HepG2 (cell line): ENCODE data around the gene PIGL. TPM values are rescaled to one million over a fixed set of nuclear protein-coding genes. Genes with fewer than 3 reads are reported as not detected.

Source experiments
- CC2D1A ChIP-seq: sonication (generic); formaldehyde crosslinking; IDR thresholded peaks from 2 replicates; pipeline ENCODE4 v1.8.1; 2023; ENCODE audit warnings: mild to moderate bottlenecking, missing genetic modification reagents
- ETV5 ChIP-seq: IDR thresholded peaks from 2 replicates; pipeline ENCODE4 v1.6.1; 2018; ENCODE audit warnings: missing biosample characterization, missing genetic modification reagents, inconsistent platforms, borderline replicate concordance
- MAFF ChIP-seq: IDR thresholded peaks from 2 replicates; pipeline ENCODE4 v1.6.1; 2011; ENCODE audit warnings: low read depth, low read length, improper control_type of control experiment
- MED1 ChIP-seq: sonication (generic); formaldehyde crosslinking; IDR thresholded peaks from 2 replicates; pipeline ENCODE4 v1.4.0; 2020; ENCODE audit warnings: missing genetic modification reagents
- PAF1 ChIP-seq: IDR thresholded peaks from 2 replicates; pipeline ENCODE4 v1.6.1; 2016; ENCODE audit warnings: missing genetic modification reagents, missing compliant biosample characterization
- SMC3 ChIP-seq: IDR thresholded peaks from 2 replicates; pipeline ENCODE4 v1.6.1; 2011; ENCODE audit warnings: low read length, improper control_type of control experiment
- TEAD3 ChIP-seq: optimal IDR thresholded peaks from 2 replicates; pipeline ENCODE3; 2016; ENCODE audit warnings: borderline replicate concordance
- ZFP62 ChIP-seq: sonication (generic); formaldehyde crosslinking; IDR thresholded peaks from 2 replicates; pipeline ENCODE4 v1.4.0; 2020; ENCODE audit warnings: missing genetic modification reagents
- ZNF224 ChIP-seq: sonication (generic); formaldehyde crosslinking; IDR thresholded peaks from 2 replicates; pipeline ENCODE4 v1.5.0; 2020; ENCODE audit warnings: mild to moderate bottlenecking, missing genetic modification reagents
- ZNF3 ChIP-seq: IDR thresholded peaks from 2 replicates; pipeline ENCODE4 v1.7.0; 2017; ENCODE audit warnings: inconsistent platforms
- ZNF383 ChIP-seq: sonication (generic); formaldehyde crosslinking; IDR thresholded peaks from 2 replicates; pipeline ENCODE4 v1.4.0; 2020; ENCODE audit warnings: missing genetic modification reagents, mild to moderate bottlenecking, borderline replicate concordance
- ZNF543 ChIP-seq: sonication (generic); formaldehyde crosslinking; IDR thresholded peaks from 2 replicates; pipeline ENCODE4 v1.4.0; 2020; ENCODE audit warnings: mild to moderate bottlenecking, missing genetic modification reagents
- ZNF567 ChIP-seq: sonication (generic); formaldehyde crosslinking; IDR thresholded peaks from 2 replicates; pipeline ENCODE4 v1.8.1; 2023; ENCODE audit warnings: mild to moderate bottlenecking, missing genetic modification reagents, borderline replicate concordance
- ZNF776 ChIP-seq: sonication (generic); formaldehyde crosslinking; IDR thresholded peaks from 2 replicates; pipeline ENCODE4 v1.4.0; 2020; ENCODE audit warnings: mild to moderate bottlenecking, missing genetic modification reagents
- ZSCAN20 ChIP-seq: sonication (generic); formaldehyde crosslinking; IDR thresholded peaks from 2 replicates; pipeline ENCODE4 v1.4.0; 2020; ENCODE audit warnings: missing genetic modification reagents, mild to moderate bottlenecking, borderline replicate concordance
- polyA plus RNA-seq, 8 experiments: library from polyadenylated mRNA; depleted of rRNA in 3 of 8; stranded (reverse) in 7 of 8; unstranded in 1 of 8; fragments of >200 nt; fragmentation: Illumina TruSeq in 4 of 8; extraction: Trizol in 4 of 8; gene quantifications; 2 replicates each; pipeline versions ENCODE4 v1.2.1 to v1.2.3, GENCODE V29; 2011 to 2016; ENCODE audit warnings: low read depth in 4 of 8, missing spikeins in 1 of 8, mixed read lengths in 1 of 8; ENCODE audit not compliant: insufficient read depth in 1 of 8
- total RNA-seq, 5 experiments: library from RNA; depleted of rRNA; stranded (reverse); fragments of >200 nt; fragmentation: Illumina TruSeq; extraction: Trizol; gene quantifications; 2 replicates each; pipeline ENCODE4 v1.2.3, GENCODE V29; 2016; ENCODE audit warnings: low read depth in 1 of 5
- TF ChIP-seq, protein P1 (sequence below): IDR thresholded peaks from 2 replicates; pipeline ENCODE4 v1.6.1; 2018; ENCODE audit warnings: missing genetic modification reagents
- TF ChIP-seq, protein P2 (sequence below): sonication (generic); formaldehyde crosslinking; IDR thresholded peaks from 2 replicates; pipeline ENCODE4 v1.4.0; 2020; ENCODE audit warnings: missing genetic modification reagents, mild to moderate bottlenecking, borderline replicate concordance
- TF ChIP-seq, protein P3 (sequence below): sonication (generic); formaldehyde crosslinking; IDR thresholded peaks from 2 replicates; pipeline ENCODE4 v1.4.0; 2020; ENCODE audit warnings: missing genetic modification reagents
- TF ChIP-seq, protein P4 (sequence below): sonication (generic); formaldehyde crosslinking; IDR thresholded peaks from 2 replicates; pipeline ENCODE4 v1.5.0; 2020; ENCODE audit warnings: mild to moderate bottlenecking, missing genetic modification reagents
- TF ChIP-seq, protein P5 (sequence below): sonication (generic); formaldehyde crosslinking; IDR thresholded peaks from 2 replicates; pipeline ENCODE4 v1.5.0; 2020; ENCODE audit warnings: mild to moderate bottlenecking, low read depth, missing genetic modification reagents, borderline replicate concordance
- TF ChIP-seq, protein P6 (sequence below): sonication (generic); formaldehyde crosslinking; IDR thresholded peaks from 2 replicates; pipeline ENCODE4 v1.4.0; 2020; ENCODE audit warnings: mild to moderate bottlenecking, missing genetic modification reagents

The PIGL gene
- total and polyA plus RNA-seq, 2 of the 13 experiments (the other 11 are each of a cell fraction or from before 2014, with no cell fraction given) = 28.5 to 63.8 TPM

DNA sequence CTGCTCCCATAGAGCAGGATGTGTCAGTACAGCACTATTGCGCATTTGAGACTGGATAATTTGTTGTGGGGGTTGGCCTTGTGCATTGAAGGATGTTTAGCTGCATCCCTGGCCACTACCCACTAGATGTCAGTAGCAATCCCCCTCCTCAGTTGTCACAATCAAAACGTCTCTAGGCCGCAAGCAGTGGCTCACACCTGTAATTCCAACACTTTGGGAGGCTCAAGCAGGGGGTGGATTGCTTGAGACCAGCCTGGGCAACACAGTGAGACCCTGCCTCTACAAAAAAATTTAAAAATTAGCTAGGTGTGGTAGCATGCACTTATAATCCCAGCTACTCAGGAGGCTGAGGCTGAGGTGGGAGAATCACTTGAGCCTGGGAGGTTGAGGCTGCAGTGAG is 87.8 kb downstream of the PIGL start (continued):
- TF ChIP-seq, protein P1, sequence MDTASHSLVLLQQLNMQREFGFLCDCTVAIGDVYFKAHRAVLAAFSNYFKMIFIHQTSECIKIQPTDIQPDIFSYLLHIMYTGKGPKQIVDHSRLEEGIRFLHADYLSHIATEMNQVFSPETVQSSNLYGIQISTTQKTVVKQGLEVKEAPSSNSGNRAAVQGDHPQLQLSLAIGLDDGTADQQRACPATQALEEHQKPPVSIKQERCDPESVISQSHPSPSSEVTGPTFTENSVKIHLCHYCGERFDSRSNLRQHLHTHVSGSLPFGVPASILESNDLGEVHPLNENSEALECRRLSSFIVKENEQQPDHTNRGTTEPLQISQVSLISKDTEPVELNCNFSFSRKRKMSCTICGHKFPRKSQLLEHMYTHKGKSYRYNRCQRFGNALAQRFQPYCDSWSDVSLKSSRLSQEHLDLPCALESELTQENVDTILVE (CRISPR knock-in tag) = no peak
- TF ChIP-seq ZNF3 = no peak
- TF ChIP-seq ZSCAN20 (CRISPR knock-in tag) = no peak
- no peak for TF ChIP-seq ZNF224
- no peak for TF ChIP-seq ZNF383 (CRISPR knock-in tag)
- peak; percentile 9 for TF ChIP-seq TEAD3 (CRISPR knock-in tag)
- TF ChIP-seq MED1 (CRISPR knock-in tag) = peak; percentile 21; the same call in 1 of the 2 replicates
- TF ChIP-seq, protein P2, sequence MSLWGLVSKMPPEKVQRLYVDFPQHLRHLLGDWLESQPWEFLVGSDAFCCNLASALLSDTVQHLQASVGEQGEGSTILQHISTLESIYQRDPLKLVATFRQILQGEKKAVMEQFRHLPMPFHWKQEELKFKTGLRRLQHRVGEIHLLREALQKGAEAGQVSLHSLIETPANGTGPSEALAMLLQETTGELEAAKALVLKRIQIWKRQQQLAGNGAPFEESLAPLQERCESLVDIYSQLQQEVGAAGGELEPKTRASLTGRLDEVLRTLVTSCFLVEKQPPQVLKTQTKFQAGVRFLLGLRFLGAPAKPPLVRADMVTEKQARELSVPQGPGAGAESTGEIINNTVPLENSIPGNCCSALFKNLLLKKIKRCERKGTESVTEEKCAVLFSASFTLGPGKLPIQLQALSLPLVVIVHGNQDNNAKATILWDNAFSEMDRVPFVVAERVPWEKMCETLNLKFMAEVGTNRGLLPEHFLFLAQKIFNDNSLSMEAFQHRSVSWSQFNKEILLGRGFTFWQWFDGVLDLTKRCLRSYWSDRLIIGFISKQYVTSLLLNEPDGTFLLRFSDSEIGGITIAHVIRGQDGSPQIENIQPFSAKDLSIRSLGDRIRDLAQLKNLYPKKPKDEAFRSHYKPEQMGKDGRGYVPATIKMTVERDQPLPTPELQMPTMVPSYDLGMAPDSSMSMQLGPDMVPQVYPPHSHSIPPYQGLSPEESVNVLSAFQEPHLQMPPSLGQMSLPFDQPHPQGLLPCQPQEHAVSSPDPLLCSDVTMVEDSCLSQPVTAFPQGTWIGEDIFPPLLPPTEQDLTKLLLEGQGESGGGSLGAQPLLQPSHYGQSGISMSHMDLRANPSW (CRISPR knock-in tag) = 0 out of 2 replicates have a peak, but pooled peaks have one; percentile 44
- TF ChIP-seq, protein P3, sequence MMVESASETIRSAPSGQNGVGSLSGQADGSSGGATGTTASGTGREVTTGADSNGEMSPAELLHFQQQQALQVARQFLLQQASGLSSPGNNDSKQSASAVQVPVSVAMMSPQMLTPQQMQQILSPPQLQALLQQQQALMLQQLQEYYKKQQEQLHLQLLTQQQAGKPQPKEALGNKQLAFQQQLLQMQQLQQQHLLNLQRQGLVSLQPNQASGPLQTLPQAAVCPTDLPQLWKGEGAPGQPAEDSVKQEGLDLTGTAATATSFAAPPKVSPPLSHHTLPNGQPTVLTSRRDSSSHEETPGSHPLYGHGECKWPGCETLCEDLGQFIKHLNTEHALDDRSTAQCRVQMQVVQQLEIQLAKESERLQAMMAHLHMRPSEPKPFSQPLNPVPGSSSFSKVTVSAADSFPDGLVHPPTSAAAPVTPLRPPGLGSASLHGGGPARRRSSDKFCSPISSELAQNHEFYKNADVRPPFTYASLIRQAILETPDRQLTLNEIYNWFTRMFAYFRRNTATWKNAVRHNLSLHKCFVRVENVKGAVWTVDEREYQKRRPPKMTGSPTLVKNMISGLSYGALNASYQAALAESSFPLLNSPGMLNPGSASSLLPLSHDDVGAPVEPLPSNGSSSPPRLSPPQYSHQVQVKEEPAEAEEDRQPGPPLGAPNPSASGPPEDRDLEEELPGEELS = no peak
- TF ChIP-seq, protein P4, sequence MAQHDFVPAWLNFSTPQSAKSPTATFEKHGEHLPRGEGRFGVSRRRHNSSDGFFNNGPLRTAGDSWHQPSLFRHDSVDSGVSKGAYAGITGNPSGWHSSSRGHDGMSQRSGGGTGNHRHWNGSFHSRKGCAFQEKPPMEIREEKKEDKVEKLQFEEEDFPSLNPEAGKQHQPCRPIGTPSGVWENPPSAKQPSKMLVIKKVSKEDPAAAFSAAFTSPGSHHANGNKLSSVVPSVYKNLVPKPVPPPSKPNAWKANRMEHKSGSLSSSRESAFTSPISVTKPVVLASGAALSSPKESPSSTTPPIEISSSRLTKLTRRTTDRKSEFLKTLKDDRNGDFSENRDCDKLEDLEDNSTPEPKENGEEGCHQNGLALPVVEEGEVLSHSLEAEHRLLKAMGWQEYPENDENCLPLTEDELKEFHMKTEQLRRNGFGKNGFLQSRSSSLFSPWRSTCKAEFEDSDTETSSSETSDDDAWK (CRISPR knock-in tag) = no peak
- TF ChIP-seq CC2D1A (CRISPR knock-in tag) = no peak
- no peak for TF ChIP-seq ZNF567 (CRISPR knock-in tag)
- TF ChIP-seq ZFP62 (CRISPR knock-in tag) = no peak
- TF ChIP-seq ZNF543 (CRISPR knock-in tag) = no peak
- no peak for TF ChIP-seq ZNF776 (CRISPR knock-in tag)
- TF ChIP-seq ETV5 = no peak
- peak; percentile 91 for TF ChIP-seq SMC3
- no peak for TF ChIP-seq MAFF
- TF ChIP-seq, protein P5, sequence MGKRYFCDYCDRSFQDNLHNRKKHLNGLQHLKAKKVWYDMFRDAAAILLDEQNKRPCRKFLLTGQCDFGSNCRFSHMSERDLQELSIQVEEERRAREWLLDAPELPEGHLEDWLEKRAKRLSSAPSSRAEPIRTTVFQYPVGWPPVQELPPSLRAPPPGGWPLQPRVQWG (CRISPR knock-in tag) = no peak
- TF ChIP-seq, protein P6, sequence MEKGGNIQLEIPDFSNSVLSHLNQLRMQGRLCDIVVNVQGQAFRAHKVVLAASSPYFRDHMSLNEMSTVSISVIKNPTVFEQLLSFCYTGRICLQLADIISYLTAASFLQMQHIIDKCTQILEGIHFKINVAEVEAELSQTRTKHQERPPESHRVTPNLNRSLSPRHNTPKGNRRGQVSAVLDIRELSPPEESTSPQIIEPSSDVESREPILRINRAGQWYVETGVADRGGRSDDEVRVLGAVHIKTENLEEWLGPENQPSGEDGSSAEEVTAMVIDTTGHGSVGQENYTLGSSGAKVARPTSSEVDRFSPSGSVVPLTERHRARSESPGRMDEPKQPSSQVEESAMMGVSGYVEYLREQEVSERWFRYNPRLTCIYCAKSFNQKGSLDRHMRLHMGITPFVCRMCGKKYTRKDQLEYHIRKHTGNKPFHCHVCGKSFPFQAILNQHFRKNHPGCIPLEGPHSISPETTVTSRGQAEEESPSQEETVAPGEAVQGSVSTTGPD (CRISPR knock-in tag) = no peak
- TF ChIP-seq PAF1 (CRISPR knock-in tag) = no peak
